PC-9 (cell line): ENCODE data around the gene KDM4C. TPM values are rescaled to one million over a fixed set of nuclear protein-coding genes. Genes with fewer than 3 reads are reported as not detected.
A peak's percentile ranks its signal among the peaks of the same experiment; 100 is the strongest.
"Not testable (repeated sequence)": the region's sequence is repeated elsewhere in the genome, so short reads cannot be mapped to it uniquely, and the experiment has no call there.

ENCODE experiments used
- BruUV-seq: library from RNA; stranded (reverse); fragments of 400-500 nt; replicated peaks from 2 replicates; lab custom pipeline; 2021; lab: Mats Ljungman, UMichigan
- CTCF ChIA-PET: fragments of 300-600 bp; sonication (Branson Sonifier 250); formaldehyde crosslinking; loops from one replicate; lab custom pipeline; 2022; ENCODE audit warnings: antibody characterized with exemption; lab: Charles Lee
- POLR2A ChIA-PET: fragments of 300-600 bp; sonication (Branson Sonifier 250); formaldehyde crosslinking; loops from one replicate; lab custom pipeline; 2022; ENCODE audit warnings: antibody characterized with exemption; ENCODE audit not compliant: unreplicated experiment; lab: Charles Lee
- DNase-seq, 2 experiments: peaks; one replicate each; pipeline versions ENCODE4 v3.0.0 to v3.0.0-alpha.2; 2015 to 2022; ENCODE audit warnings: mixed read lengths in 1 of 2
- H2AFZ ChIP-seq: fragments of 200-600 bp; sonication (generic); 2 replicates; pipeline ENCODE4 v1.8.1; 2017; ENCODE audit warnings: antibody characterized with exemption
- H3F3A ChIP-seq: fragments of 200-600 bp; sonication (generic); 2 replicates; pipeline ENCODE4 v1.8.1; 2017; ENCODE audit warnings: antibody characterized with exemption, mild to moderate bottlenecking, low read depth; ENCODE audit not compliant: insufficient read depth
- H3K27ac ChIP-seq: fragments of 200-600 bp; sonication (generic); 2 replicates; pipeline ENCODE4 v1.6.1; 2016; ENCODE audit warnings: mixed run types
- H3K27me3 ChIP-seq: fragments of 200-600 bp; sonication (generic); 2 replicates; pipeline ENCODE4 v1.6.1; 2016; ENCODE audit warnings: low read depth, mixed run types; ENCODE audit not compliant: insufficient read depth
- H3K36me3 ChIP-seq: fragments of 200-600 bp; sonication (generic); 2 replicates; pipeline ENCODE4 v1.6.1; 2016; ENCODE audit warnings: low read depth, mixed run types
- H3K4me1 ChIP-seq: fragments of 200-600 bp; sonication (generic); replicated peaks from 2 replicates; pipeline ENCODE4 v1.6.1; 2016; ENCODE audit warnings: mixed run types; ENCODE audit not compliant: insufficient read depth
- H3K4me2 ChIP-seq: fragments of 200-600 bp; sonication (generic); 2 replicates; pipeline ENCODE4 v1.6.1; 2017; ENCODE audit warnings: mixed run types
- H3K4me3 ChIP-seq: fragments of 200-600 bp; sonication (generic); 2 replicates; pipeline ENCODE4 v1.6.1; 2016; ENCODE audit warnings: mixed run types
- H3K79me2 ChIP-seq: fragments of 200-600 bp; sonication (generic); 2 replicates; pipeline ENCODE4 v1.6.1; 2017; ENCODE audit warnings: low read depth, mixed run types
- H3K9me2 ChIP-seq: fragments of 200-600 bp; sonication (generic); 2 replicates; pipeline ENCODE4 v1.8.1; 2017; ENCODE audit warnings: mild to moderate bottlenecking; ENCODE audit not compliant: insufficient read depth
- H3K9me3 ChIP-seq: fragments of 200-600 bp; sonication (generic); 2 replicates; pipeline ENCODE4 v1.8.1; 2016; ENCODE audit warnings: low read depth; ENCODE audit not compliant: insufficient read depth
- H4K20me1 ChIP-seq: fragments of 200-600 bp; sonication (generic); 2 replicates; pipeline ENCODE4 v1.8.1; 2017; ENCODE audit not compliant: insufficient read depth
- EZH2 ChIP-seq: fragments of 200-600 bp; sonication (generic); IDR thresholded peaks from 2 replicates; pipeline ENCODE4 v1.8.0; 2017; ENCODE audit warnings: antibody characterized with exemption, low read depth
- intact Hi-C: fragments of 100-400 bp; cut with micrococcal nuclease; formaldehyde crosslinking; loops from one replicate; pipeline ENCODE4 v1.10.0; 2022; ENCODE audit not compliant: unreplicated experiment
- total RNA-seq: library from RNA; stranded (reverse); gene quantifications from 2 replicates; pipeline ENCODE4 v1.2.3, GENCODE V29; 2021
- TF ChIP-seq, protein P1 (sequence below): fragments of 200-600 bp; sonication (generic); conservative IDR thresholded peaks from 2 replicates; pipeline ENCODE4 v1.6.1; 2017; ENCODE audit warnings: mixed run types, antibody characterized with exemption, mild to moderate bottlenecking, moderate library complexity

KDM4C gene
- total RNA-seq, 1 experiment from 2014 or later = 12.9 TPM

- DNase-seq = peak in 1 of 2 experiments; percentile 43
- H3K79me2 ChIP-seq = no peaks in the 10 kb centered on the region
- H3K27ac ChIP-seq = no peak overlapping the region
- H2AFZ ChIP-seq = no peak overlapping the region
- H3K27me3 ChIP-seq = no peaks in the 10 kb centered on the region
- H3K4me2 ChIP-seq = no peak overlapping the region
- no peaks in the 10 kb centered on the region for H4K20me1 ChIP-seq
- TF ChIP-seq, protein P1, sequence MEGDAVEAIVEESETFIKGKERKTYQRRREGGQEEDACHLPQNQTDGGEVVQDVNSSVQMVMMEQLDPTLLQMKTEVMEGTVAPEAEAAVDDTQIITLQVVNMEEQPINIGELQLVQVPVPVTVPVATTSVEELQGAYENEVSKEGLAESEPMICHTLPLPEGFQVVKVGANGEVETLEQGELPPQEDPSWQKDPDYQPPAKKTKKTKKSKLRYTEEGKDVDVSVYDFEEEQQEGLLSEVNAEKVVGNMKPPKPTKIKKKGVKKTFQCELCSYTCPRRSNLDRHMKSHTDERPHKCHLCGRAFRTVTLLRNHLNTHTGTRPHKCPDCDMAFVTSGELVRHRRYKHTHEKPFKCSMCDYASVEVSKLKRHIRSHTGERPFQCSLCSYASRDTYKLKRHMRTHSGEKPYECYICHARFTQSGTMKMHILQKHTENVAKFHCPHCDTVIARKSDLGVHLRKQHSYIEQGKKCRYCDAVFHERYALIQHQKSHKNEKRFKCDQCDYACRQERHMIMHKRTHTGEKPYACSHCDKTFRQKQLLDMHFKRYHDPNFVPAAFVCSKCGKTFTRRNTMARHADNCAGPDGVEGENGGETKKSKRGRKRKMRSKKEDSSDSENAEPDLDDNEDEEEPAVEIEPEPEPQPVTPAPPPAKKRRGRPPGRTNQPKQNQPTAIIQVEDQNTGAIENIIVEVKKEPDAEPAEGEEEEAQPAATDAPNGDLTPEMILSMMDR = peak; percentile 60
- TF ChIP-seq EZH2 = no peak
- H3K36me3 ChIP-seq = no peaks in the 10 kb centered on the region
- H3K9me2 ChIP-seq = no peaks in the 10 kb centered on the region
- no peaks in the 10 kb centered on the region for H3K4me1 ChIP-seq
- no peak overlapping the region for H3K4me3 ChIP-seq
- CTCF ChIA-PET = interaction anchor here (0.6 to 0.9 kb wide), 3 partner anchors 15 to 147 kb away, joined by 5 to 10 read pairs (median 10); no protein-coding TSS in a partner anchor
- BruUV-seq = no TSS peak
- POLR2A ChIA-PET = interaction anchor here (0.6 kb wide), 2 partner anchors 57 to 59 kb away, joined by 3 to 14 read pairs; no protein-coding TSS in a partner anchor
- H3F3A ChIP-seq = no peaks in the 10 kb centered on the region
- no peaks in the 10 kb centered on the region for H3K9me3 ChIP-seq
- intact Hi-C loops = loop anchor here (5.0 kb wide), 1 partner anchor 152 kb away; no protein-coding TSS in a partner anchor
Observed at GRCh38 chr9:6739218-6739617, 18.6 kb upstream of the KDM4C start.

DNA sequence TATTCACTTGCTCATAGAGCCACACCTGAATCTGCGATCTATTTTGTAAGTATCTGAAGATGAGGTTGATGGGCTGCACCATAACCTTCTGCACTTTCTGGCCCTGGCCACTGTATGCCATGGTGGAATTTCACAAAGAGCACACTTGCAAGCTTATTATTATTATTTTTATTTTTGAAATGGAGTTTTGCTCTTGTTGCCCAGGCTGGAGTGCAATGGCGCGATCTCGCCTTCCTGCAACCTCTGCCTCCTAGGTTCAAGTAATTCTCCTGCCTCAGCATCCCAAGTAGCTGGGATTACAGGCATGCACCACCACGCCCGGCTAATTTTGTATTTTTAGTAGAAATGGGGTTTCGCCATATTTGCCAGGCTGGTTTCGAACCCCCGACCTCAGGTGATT lies 8.9 kb upstream of the KDM4C start:
- H3K4me2 ChIP-seq, BruUV-seq, H4K20me1 ChIP-seq, intact Hi-C loops, H3K9me3 ChIP-seq, H3K27me3 ChIP-seq, DNase-seq, H2AFZ ChIP-seq, POLR2A ChIA-PET, H3F3A ChIP-seq, H3K79me2 ChIP-seq, H3K9me2 ChIP-seq, H3K27ac ChIP-seq, CTCF ChIA-PET, H3K4me3 ChIP-seq, H3K36me3 ChIP-seq, H3K4me1 ChIP-seq: not testable (repeated sequence)

DNA sequence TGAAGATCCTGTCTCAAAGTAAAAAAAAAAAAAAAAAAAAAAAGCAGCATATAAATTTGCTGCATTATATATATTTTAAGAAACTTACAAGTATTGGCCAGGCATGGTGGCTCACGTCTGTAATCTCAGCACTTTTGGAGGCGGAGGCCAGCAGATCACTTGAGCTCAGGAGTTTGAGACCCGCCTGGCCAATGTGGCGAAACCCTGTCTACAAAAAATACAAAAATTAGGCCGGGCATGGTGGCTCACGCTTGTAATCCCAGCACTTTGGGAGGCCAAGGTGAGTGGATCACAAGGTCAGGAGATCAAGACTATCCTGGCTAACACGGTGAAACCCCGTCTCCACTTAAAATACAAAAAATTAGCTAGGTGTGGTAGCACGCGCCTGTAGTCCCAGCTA lies 2.9 kb upstream of the KDM4C start:
- H3K36me3 ChIP-seq, H4K20me1 ChIP-seq, BruUV-seq, DNase-seq, H3K4me2 ChIP-seq, POLR2A ChIA-PET, H3K9me3 ChIP-seq, H3K4me3 ChIP-seq, H2AFZ ChIP-seq, H3F3A ChIP-seq, H3K79me2 ChIP-seq, H3K27me3 ChIP-seq, H3K9me2 ChIP-seq, CTCF ChIA-PET, H3K4me1 ChIP-seq, H3K27ac ChIP-seq: not testable (repeated sequence)
- intact Hi-C loops = loop anchor here (5.0 kb wide), 1 partner anchor 343 kb away; the partner anchor contains the start of gene UHRF2

DNA sequence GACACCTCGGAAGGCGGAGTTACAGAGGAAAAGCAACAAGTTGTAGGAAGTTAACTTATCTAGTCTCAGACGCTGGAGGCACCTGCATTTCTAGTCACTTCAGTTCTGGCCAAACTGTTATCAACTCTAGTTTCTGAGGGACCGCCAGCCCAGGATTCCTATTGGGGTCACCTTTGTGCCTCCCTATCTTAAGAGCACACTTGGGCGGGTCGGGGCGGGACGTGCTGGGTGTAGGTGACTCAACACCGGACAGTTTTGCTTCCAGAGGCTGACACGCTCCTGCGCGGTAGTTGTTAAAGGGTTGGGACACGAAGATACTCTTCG lies 679 bp upstream of the KDM4C start:
- intact Hi-C loops = loop anchor here (1.0 to 5.0 kb wide), 2 partner anchors 76 to 345 kb away; partner anchors contain the start of gene UHRF2
- no TSS peak for BruUV-seq
- POLR2A ChIA-PET = interaction anchor here (0.6 to 0.7 kb wide), 3 partner anchors 41 to 403 kb away, joined by 3 to 6 read pairs (median 5); no protein-coding TSS in a partner anchor

More for the DNA sequence above, 679 bp upstream of the KDM4C start:
- TF ChIP-seq, protein P1 = no peak
- no peak for TF ChIP-seq EZH2
- H2AFZ ChIP-seq = peak overlapping the region; percentile 88
- peak overlapping the region; percentile 86 for H3K4me3 ChIP-seq
- no peaks in the 10 kb centered on the region for H4K20me1 ChIP-seq
- H3K9me2 ChIP-seq = no peaks in the 10 kb centered on the region
- H3K4me1 ChIP-seq = peaks cover 12% of the 10 kb centered on the region
- peaks cover 30% of the 10 kb centered on the region for H3K79me2 ChIP-seq
- CTCF ChIA-PET = no interaction called here
- H3K27me3 ChIP-seq = no peaks in the 10 kb centered on the region
- H3K9me3 ChIP-seq = no peaks in the 10 kb centered on the region
- H3K36me3 ChIP-seq = no peaks in the 10 kb centered on the region
- H3F3A ChIP-seq = peaks cover 8% of the 10 kb centered on the region
- peak; percentile 50 to 68 for DNase-seq
- H3K4me2 ChIP-seq = peak overlapping the region; percentile 97
- peak overlapping the region; percentile 92 for H3K27ac ChIP-seq
